ENCODE results near the gene CKM.

CKM gene

DNA sequence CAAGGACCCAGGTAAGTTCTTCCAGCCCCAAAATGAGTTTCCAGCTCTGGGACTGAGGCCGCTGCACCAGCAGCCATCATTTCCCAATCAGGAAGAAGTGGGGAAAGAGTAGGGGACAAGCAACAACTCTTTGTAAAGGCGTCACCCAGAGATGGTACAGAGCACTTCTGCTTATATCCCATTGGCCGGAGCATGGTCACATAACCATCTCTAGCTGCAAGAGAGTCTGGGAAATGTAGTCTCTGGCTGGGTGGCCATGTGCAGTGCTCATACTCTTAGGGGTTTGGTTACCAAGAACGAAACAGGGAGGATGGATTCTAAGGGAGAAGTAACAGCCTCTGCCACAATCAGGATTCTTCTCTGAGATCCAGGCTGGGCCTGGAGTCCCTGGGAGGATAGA, 26.3 kb downstream of the CKM start:
- no peaks in the 10 kb centered on the region for H3K4me1 ChIP-seq (ENCODE audit: insufficient read depth, insufficient read length)
- TF ChIP-seq YY1 (IDR thresholded peaks at IDR 0.05; ENCODE audit: insufficient read depth, insufficient read length) (no peak), ZNF274 (IDR thresholded peaks at IDR 0.05; ENCODE audit: low read depth, low read length) (no peak), SUZ12 (IDR thresholded peaks at IDR 0.05; ENCODE audit: extremely low read depth, insufficient read depth, insufficient read length) (no peak)
- no peaks in the 10 kb centered on the region for H3K27me3 ChIP-seq (ENCODE audit: insufficient read depth, insufficient read length)
- H3K4me3 ChIP-seq (ENCODE audit: insufficient read length, low read depth): no peak overlapping the region
- H3K9me3 ChIP-seq (ENCODE audit: insufficient read depth, low read length): no peaks in the 10 kb centered on the region
- H3K36me3 ChIP-seq (ENCODE audit: insufficient read depth, insufficient read length, low read length): peaks cover 17% of the 10 kb centered on the region
- DNase-seq (ENCODE audit: low read depth, low spot score): no peak
- no peak overlapping the region for H3K9ac ChIP-seq (ENCODE audit: insufficient read length, low read depth)

DNA sequence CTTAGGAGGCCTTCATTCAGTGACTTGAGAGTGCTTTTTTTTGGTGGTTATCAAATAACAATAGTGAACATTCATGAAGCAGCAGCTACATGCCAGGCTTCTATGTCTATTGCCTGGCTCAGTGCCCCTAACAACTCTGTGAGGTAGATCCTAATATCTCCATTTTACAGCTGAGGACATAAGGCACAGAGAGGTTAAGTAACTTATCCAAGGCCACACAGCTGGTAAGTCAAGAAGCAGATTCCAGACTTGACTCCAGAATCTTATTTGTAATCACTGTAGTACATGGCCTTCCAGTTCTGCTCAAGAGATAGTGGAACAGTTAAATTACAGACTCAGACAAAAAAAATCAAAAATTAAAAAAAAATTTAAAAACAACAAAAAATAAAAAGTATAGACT, 26.8 kb downstream of the CKM start:
- TF ChIP-seq ZNF274 (IDR thresholded peaks at IDR 0.05; ENCODE audit: low read depth, low read length) (no peak), SUZ12 (IDR thresholded peaks at IDR 0.05; ENCODE audit: extremely low read depth, insufficient read depth, insufficient read length) (no peak), YY1 (IDR thresholded peaks at IDR 0.05; ENCODE audit: insufficient read depth, insufficient read length) (no peak)
- Histone ChIP-seq H3K4me1 (ENCODE audit: insufficient read depth, insufficient read length) (no peaks in the 10 kb centered on the region), H3K4me3 (ENCODE audit: insufficient read length, low read depth) (no peak overlapping the region), H3K36me3 (ENCODE audit: insufficient read depth, insufficient read length, low read length) (peaks cover 21% of the 10 kb centered on the region), H3K9ac (ENCODE audit: insufficient read length, low read depth) (no peak overlapping the region), H3K9me3 (ENCODE audit: insufficient read depth, low read length) (no peaks in the 10 kb centered on the region), H3K27me3 (ENCODE audit: insufficient read depth, insufficient read length) (no peaks in the 10 kb centered on the region)
- no peak for DNase-seq (ENCODE audit: low read depth, low spot score)

DNA sequence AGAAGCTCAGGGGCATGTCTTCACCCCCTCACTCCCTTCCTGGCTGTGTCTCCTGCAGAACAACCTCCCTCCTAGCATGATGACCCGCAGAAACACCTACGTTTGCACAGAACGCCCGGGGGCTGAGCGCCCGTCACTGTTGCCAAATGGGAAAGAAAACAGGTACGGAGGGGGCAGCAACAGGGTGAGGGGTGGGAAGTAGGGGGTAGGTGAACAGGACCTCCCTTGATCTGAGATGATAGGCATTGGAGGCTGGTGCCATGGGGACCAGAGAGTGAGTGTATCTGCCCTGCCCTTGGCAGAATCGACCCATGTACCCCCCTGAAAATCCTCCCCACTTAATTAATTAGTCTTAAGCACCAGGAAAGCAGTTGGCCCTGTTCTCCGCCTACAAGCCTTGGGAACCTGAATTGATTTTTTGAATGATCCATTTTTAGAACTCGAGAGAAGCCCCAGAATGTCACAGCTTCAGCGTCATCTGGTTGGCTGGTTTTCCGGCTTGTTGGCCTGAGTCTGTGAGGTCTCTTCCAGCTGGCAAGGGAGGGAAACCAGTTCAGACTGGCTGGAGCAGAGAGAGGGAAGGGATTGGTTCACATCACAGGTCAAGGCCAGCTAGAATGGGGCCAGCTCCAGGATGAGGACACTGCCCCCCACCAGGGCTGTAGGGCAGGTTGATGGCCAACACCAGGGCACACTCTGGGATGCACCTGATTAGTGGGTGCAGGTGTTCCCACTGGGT, 28.2 kb downstream of the CKM start:
- H3K4me1 ChIP-seq (ENCODE audit: insufficient read depth, insufficient read length): no peaks in the 10 kb centered on the region
- DNase-seq (ENCODE audit: low read depth, low spot score): no peak
- no peaks in the 10 kb centered on the region for H3K9me3 ChIP-seq (ENCODE audit: insufficient read depth, low read length)
- H3K4me3 ChIP-seq (ENCODE audit: insufficient read length, low read depth): no peak overlapping the region
- peaks cover 24% of the 10 kb centered on the region for H3K36me3 ChIP-seq (ENCODE audit: insufficient read depth, insufficient read length, low read length)
- no peaks in the 10 kb centered on the region for H3K27me3 ChIP-seq (ENCODE audit: insufficient read depth, insufficient read length)
- no peak overlapping the region for H3K9ac ChIP-seq (ENCODE audit: insufficient read length, low read depth)
- TF ChIP-seq SUZ12 (IDR thresholded peaks at IDR 0.05; ENCODE audit: extremely low read depth, insufficient read depth, insufficient read length): no peak
- TF ChIP-seq YY1 (IDR thresholded peaks at IDR 0.05; ENCODE audit: insufficient read depth, insufficient read length): no peak
- no peak for TF ChIP-seq ZNF274 (IDR thresholded peaks at IDR 0.05; ENCODE audit: low read depth, low read length)

DNA sequence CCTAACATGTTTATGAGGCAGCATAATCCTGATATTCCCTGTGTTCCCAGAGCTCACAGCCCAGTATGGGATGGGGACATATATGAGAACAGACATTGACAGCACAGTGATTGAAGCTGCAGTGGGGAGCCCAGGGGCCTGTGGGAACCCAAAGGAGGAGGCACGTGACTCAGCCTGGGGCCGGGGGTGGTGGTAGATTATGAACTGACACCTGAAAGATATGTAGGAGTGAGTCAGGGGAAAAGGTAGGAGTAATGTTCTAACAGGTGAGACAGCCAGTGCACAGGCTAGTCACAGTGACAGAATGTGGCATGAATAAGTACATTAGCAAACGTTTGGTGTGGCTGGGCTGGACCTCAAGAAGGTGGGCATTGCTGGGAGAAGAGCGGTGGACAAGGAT, 29.0 kb downstream of the CKM start:
- no peaks in the 10 kb centered on the region for H3K4me1 ChIP-seq (ENCODE audit: insufficient read depth, insufficient read length)
- H3K9me3 ChIP-seq (ENCODE audit: insufficient read depth, low read length): no peaks in the 10 kb centered on the region
- DNase-seq (ENCODE audit: low read depth, low spot score): no peak
- TF ChIP-seq YY1 (IDR thresholded peaks at IDR 0.05; ENCODE audit: insufficient read depth, insufficient read length) (no peak), SUZ12 (IDR thresholded peaks at IDR 0.05; ENCODE audit: extremely low read depth, insufficient read depth, insufficient read length) (no peak), ZNF274 (IDR thresholded peaks at IDR 0.05; ENCODE audit: low read depth, low read length) (no peak)
- H3K9ac ChIP-seq (ENCODE audit: insufficient read length, low read depth): no peak overlapping the region
- peaks cover 21% of the 10 kb centered on the region for H3K36me3 ChIP-seq (ENCODE audit: insufficient read depth, insufficient read length, low read length)
- H3K27me3 ChIP-seq (ENCODE audit: insufficient read depth, insufficient read length): no peaks in the 10 kb centered on the region
- H3K4me3 ChIP-seq (ENCODE audit: insufficient read length, low read depth): no peak overlapping the region

DNA sequence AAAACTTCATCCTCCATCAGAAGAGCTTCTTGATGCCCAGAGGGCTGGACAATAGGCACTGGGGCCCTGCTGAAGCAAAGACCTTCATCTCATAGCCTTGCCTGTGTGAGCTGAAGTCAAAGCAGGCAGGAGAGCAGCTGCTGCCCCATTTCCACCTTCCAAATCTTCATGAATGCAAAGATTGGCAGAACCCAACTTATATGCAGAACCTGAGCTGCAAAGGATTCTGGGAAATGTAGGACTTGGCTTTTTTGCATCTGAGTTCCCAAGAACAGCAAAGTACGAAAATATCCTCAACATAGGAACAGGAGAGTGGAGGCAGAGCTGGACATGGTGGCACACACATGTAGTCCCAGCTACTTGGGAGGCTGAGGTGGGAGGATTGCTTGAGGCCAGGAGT, 30.8 kb downstream of the CKM start:
- peaks cover 22% of the 10 kb centered on the region for H3K36me3 ChIP-seq (ENCODE audit: insufficient read depth, insufficient read length, low read length)
- TF ChIP-seq SUZ12 (IDR thresholded peaks at IDR 0.05; ENCODE audit: extremely low read depth, insufficient read depth, insufficient read length) (no peak), ZNF274 (IDR thresholded peaks at IDR 0.05; ENCODE audit: low read depth, low read length) (no peak), YY1 (IDR thresholded peaks at IDR 0.05; ENCODE audit: insufficient read depth, insufficient read length) (no peak)
- no peaks in the 10 kb centered on the region for H3K27me3 ChIP-seq (ENCODE audit: insufficient read depth, insufficient read length)
- no peak for DNase-seq (ENCODE audit: low read depth, low spot score)
- no peak overlapping the region for H3K4me3 ChIP-seq (ENCODE audit: insufficient read length, low read depth)
- H3K9ac ChIP-seq (ENCODE audit: insufficient read length, low read depth): no peak overlapping the region
- H3K4me1 ChIP-seq (ENCODE audit: insufficient read depth, insufficient read length): no peaks in the 10 kb centered on the region
- H3K9me3 ChIP-seq (ENCODE audit: insufficient read depth, low read length): no peaks in the 10 kb centered on the region

DNA sequence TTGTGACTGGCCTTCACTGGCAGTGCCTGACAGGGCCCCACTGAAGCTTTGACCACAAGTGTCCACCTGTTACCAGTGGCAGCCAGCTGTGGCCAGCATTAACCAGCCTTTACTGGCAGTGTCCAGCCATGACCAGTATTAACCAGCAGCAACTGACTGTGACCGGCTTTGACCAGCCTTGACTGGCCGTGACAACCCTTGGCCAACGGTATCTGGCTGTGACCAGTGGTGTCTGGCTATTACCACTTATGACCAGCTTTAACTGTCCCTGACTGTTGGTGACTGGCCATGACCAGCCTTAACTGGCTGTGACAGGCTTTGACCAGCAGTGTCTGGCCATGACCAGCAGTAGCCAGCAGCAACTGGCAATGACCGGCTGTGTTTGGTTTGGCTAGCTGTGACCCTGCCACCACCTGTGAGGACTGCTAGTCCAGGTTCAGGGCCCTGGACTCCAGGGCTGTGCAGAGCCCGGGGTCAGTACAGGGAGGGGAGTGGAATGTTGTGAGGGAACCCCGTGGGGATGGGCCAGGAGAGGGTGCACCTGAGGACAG, 32.2 kb downstream of the CKM start:
- TF ChIP-seq SUZ12 (IDR thresholded peaks at IDR 0.05; ENCODE audit: extremely low read depth, insufficient read depth, insufficient read length) (no peak), YY1 (IDR thresholded peaks at IDR 0.05; ENCODE audit: insufficient read depth, insufficient read length) (no peak), ZNF274 (IDR thresholded peaks at IDR 0.05; ENCODE audit: low read depth, low read length) (no peak)
- no peaks in the 10 kb centered on the region for H3K4me1 ChIP-seq (ENCODE audit: insufficient read depth, insufficient read length)
- no peak overlapping the region for H3K4me3 ChIP-seq (ENCODE audit: insufficient read length, low read depth)
- H3K27me3 ChIP-seq (ENCODE audit: insufficient read depth, insufficient read length): no peaks in the 10 kb centered on the region
- H3K9ac ChIP-seq (ENCODE audit: insufficient read length, low read depth): no peak overlapping the region
- H3K36me3 ChIP-seq (ENCODE audit: insufficient read depth, insufficient read length, low read length): peaks cover 19% of the 10 kb centered on the region
- DNase-seq (ENCODE audit: low read depth, low spot score): no peak
- no peaks in the 10 kb centered on the region for H3K9me3 ChIP-seq (ENCODE audit: insufficient read depth, low read length)

DNA sequence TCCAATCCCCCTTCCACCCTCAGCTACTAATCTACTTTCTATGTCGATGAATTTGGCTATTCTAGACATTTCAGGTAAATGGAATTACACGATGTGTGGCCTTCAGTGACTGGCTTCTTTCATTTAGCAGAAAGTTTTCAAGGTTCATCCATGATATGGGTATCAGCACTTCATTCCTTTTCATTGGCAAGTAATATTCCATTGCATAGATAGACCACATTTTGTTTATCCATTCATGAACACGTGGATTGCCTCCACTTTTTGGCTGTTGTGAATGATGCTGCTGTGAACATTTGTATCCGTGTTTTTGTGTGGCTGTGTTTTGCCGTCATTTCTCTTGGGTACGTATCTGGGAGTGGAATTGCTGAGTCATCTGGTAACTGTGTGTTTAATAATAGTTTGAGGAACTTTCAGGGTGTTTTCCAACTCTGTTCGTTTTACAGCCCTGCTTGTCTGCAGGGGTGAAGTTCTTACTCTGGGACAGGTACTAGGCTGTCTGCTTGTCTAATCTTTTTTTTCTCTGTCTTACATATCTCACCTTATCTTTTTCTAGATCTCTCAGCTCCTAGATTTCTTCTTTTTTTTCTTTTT, 39.1 kb downstream of the CKM start:
- Histone ChIP-seq H3K4me1 (ENCODE audit: insufficient read depth, insufficient read length) (no peaks in the 10 kb centered on the region), H3K9me3 (ENCODE audit: insufficient read depth, low read length) (no peaks in the 10 kb centered on the region), H3K4me3 (ENCODE audit: insufficient read length, low read depth) (no peak overlapping the region), H3K9ac (ENCODE audit: insufficient read length, low read depth) (no peak overlapping the region), H3K36me3 (ENCODE audit: insufficient read depth, insufficient read length, low read length) (peaks cover 32% of the 10 kb centered on the region), H3K27me3 (ENCODE audit: insufficient read depth, insufficient read length) (no peaks in the 10 kb centered on the region)
- DNase-seq (ENCODE audit: low read depth, low spot score): no peak
- no peak for TF ChIP-seq YY1 (IDR thresholded peaks at IDR 0.05; ENCODE audit: insufficient read depth, insufficient read length)
- TF ChIP-seq ZNF274 (IDR thresholded peaks at IDR 0.05; ENCODE audit: low read depth, low read length): no peak
